OCI-LY7 (cell line): ENCODE data around the gene AADACL4.

ENCODE experiments used
- EZH2phosphoT487 ChIP-seq: fragments of 200-600 bp; sonication (generic); IDR thresholded peaks from 2 replicates; pipeline ENCODE4 v1.6.1; 2018; ENCODE audit warnings: low read depth, borderline replicate concordance, mild to moderate bottlenecking, mixed run types, antibody characterized with exemption, low read length, moderate library complexity, mixed read lengths
- TF ChIP-seq, protein P1 (sequence below): fragments of 200-600 bp; sonication (generic); conservative IDR thresholded peaks from 2 replicates; pipeline ENCODE4 v1.5.1; 2014; ENCODE audit warnings: mild to moderate bottlenecking, antibody characterized with exemption, low read length, moderate library complexity, mixed read lengths

DNA sequence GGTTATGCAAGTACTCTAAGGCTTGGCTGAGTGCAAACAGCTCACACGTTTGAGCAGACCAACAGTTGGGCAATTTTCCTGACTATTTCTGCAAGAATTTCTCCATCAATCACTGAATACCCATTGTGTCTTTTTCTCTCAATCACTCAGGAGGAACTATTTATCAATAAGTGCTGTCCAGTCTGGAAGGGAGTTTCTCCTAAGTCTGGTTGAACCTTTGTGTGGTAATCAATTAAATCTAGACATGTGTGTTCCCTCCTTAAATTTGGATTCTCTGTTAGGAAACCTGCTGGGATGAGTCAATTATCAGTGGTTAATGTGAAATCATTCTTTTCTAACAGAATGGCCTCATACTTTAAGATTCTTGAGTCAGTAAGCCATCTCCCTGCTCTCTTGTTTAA, 65.2 kb downstream of the AADACL4 start:
- TF ChIP-seq, protein P1, sequence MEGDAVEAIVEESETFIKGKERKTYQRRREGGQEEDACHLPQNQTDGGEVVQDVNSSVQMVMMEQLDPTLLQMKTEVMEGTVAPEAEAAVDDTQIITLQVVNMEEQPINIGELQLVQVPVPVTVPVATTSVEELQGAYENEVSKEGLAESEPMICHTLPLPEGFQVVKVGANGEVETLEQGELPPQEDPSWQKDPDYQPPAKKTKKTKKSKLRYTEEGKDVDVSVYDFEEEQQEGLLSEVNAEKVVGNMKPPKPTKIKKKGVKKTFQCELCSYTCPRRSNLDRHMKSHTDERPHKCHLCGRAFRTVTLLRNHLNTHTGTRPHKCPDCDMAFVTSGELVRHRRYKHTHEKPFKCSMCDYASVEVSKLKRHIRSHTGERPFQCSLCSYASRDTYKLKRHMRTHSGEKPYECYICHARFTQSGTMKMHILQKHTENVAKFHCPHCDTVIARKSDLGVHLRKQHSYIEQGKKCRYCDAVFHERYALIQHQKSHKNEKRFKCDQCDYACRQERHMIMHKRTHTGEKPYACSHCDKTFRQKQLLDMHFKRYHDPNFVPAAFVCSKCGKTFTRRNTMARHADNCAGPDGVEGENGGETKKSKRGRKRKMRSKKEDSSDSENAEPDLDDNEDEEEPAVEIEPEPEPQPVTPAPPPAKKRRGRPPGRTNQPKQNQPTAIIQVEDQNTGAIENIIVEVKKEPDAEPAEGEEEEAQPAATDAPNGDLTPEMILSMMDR, result no peak
- no peak for TF ChIP-seq EZH2phosphoT487
